Progenitor cell of endocrine pancreas (in vitro differentiated cells): ENCODE data around the gene NOM1. TPM values are rescaled to one million over a fixed set of nuclear protein-coding genes. Genes with fewer than 3 reads are reported as not detected.

ENCODE experiments used
- DNase-seq: peaks from one replicate; pipeline ENCODE4 v3.0.0; 2021; ENCODE audit warnings: low spot score; ENCODE audit not compliant: unreplicated experiment
- H3K27ac Mint-ChIP-seq: 2 replicates; pipeline ENCODE4 v1.8.0; 2021; ENCODE audit warnings: mild to moderate bottlenecking, moderate library complexity, mixed read lengths
- H3K27me3 Mint-ChIP-seq: 2 replicates; pipeline ENCODE4 v1.8.0; 2021; ENCODE audit warnings: mixed read lengths
- H3K36me3 Mint-ChIP-seq: 2 replicates; pipeline ENCODE4 v1.8.0; 2022; ENCODE audit warnings: mixed read lengths; ENCODE audit not compliant: insufficient read depth
- H3K4me1 Mint-ChIP-seq: 2 replicates; pipeline ENCODE4 v1.8.0; 2021; ENCODE audit warnings: low read depth, mixed read lengths
- H3K4me3 Mint-ChIP-seq: 2 replicates; pipeline ENCODE4 v1.8.0; 2021; ENCODE audit warnings: low read depth, mild to moderate bottlenecking, moderate library complexity, mixed read lengths
- H3K9me3 Mint-ChIP-seq: 2 replicates; pipeline ENCODE4 v1.8.0; 2021; ENCODE audit warnings: low read depth, mixed read lengths
- total RNA-seq: library from RNA; stranded (reverse); gene quantifications from 2 replicates; pipeline ENCODE4 v1.2.1, GENCODE V29; 2021
- TF ChIP-seq, protein P1 (sequence below): fragments of 200-600 bp; sonication (generic); IDR thresholded peaks from one replicate; pipeline ENCODE4 v1.5.0; 2021; ENCODE audit warnings: antibody characterized with exemption, mild to moderate bottlenecking; ENCODE audit not compliant: unreplicated experiment

The NOM1 gene
- total RNA-seq, 1 donor from 2014 or later: 33.6 TPM

DNA sequence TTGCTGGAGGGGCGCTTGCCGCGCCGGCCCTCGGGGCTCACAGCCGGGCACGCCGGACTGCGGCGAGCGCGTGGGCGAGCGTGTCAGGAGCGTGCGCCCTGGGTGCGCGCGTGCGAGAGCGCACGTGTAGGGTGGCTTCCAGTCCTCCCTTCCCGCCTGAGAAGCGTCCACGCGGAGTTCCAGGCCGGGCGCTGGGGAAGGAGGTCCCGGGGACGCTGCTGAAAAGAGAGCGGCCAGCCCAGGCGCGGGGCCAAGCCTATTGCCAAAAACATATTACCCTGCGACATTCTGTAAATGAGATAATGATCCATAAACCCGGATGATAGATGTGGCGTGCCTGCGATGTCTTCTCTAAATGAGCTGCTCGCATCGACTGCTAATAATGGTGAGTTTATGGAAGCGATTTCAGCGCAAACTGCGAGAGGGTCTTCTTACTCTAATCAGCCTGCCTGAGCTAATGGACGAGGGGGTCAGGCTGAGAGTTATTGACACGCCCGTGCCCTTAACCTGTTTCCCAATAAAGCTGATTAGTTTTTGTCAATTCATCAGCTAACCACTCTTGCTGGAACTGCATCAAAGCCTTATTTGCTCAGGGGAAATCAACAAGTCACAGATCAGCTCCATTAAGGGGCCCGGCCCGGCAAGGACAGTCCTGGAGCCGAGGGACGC lies 69.0 kb downstream of the NOM1 start:
- H3K4me3 Mint-ChIP-seq: peak overlapping the region; percentile 73
- TF ChIP-seq, protein P1, sequence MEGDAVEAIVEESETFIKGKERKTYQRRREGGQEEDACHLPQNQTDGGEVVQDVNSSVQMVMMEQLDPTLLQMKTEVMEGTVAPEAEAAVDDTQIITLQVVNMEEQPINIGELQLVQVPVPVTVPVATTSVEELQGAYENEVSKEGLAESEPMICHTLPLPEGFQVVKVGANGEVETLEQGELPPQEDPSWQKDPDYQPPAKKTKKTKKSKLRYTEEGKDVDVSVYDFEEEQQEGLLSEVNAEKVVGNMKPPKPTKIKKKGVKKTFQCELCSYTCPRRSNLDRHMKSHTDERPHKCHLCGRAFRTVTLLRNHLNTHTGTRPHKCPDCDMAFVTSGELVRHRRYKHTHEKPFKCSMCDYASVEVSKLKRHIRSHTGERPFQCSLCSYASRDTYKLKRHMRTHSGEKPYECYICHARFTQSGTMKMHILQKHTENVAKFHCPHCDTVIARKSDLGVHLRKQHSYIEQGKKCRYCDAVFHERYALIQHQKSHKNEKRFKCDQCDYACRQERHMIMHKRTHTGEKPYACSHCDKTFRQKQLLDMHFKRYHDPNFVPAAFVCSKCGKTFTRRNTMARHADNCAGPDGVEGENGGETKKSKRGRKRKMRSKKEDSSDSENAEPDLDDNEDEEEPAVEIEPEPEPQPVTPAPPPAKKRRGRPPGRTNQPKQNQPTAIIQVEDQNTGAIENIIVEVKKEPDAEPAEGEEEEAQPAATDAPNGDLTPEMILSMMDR: no peak
- no peaks in the 10 kb centered on the region for H3K9me3 Mint-ChIP-seq
- no peak overlapping the region for H3K27ac Mint-ChIP-seq
- H3K4me1 Mint-ChIP-seq: peaks cover 44% of the 10 kb centered on the region
- peaks cover 49% of the 10 kb centered on the region for H3K27me3 Mint-ChIP-seq
- H3K36me3 Mint-ChIP-seq: no peaks in the 10 kb centered on the region
- no peak for DNase-seq

DNA sequence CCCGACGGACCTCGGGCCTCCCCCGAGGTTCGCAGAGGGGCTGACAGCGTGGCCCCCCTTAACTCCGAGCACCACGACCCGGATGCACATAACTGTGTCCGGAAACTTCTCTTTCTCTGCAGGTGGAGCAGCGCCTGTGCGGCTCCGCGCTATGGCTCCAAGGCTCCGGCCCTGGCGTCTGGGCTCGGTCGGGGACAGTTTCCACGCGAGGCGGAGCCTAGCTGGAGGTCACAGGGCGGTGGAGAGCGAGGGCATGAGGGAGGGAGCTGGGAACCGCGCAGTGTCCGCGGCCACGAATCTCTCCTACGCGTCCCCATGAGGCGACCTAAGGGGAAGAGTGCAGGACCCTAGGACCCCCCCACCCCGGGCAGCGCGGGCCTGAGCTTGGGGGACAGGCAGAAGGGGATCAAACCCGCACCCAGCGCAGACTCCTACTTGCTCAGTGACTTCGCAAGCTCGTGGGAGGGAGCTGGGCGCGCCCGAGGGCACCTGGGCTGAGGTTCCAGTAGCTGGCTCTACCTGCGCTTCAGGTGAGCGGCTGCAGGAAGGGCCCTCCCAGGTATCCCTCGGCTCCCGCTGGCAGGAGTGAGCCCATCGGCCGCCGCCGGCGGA lies 69.6 kb downstream of the NOM1 start:
- Mint-ChIP-seq H3K9me3 (no peaks in the 10 kb centered on the region), H3K4me1 (peaks cover 37% of the 10 kb centered on the region), H3K27me3 (peaks cover 56% of the 10 kb centered on the region), H3K27ac (peak overlapping the region; percentile 73), H3K4me3 (peak overlapping the region; percentile 73), H3K36me3 (no peaks in the 10 kb centered on the region)
- no peak for DNase-seq
- TF ChIP-seq, protein P1: no peak

DNA sequence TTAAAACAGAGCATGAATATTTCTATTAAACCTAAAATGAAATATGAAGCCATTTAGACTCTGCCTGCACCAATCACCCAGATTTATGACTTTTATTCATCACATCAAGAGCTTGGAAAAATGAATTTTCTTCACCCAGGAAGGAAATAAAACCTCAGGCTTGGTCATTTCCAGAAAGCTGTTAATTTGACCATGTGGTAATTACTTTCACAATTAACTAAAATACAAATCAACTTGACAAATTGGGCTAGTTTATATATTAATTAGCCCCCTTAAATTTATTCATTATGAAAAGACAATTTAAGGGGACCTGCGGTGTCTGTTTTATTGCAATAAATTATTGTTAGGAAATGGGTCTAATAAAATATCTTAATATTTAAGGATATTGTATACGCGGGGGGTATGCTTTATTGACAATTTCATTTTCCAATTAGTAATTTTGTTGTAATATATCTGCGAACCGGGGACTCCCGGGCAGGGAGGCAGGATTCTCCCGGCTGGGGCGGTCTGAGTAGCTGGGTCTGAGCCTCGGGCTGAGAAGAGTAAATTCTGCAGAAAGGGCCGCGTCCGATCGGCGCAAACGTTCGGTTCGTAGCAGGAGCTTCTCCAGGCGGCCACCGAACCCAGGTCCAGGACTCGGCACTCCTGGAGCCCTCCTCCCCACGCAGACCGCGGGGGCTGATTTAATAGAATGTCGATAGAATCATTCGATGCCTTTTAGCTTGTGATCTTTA lies 70.4 kb downstream of the NOM1 start:
- DNase-seq: no peak

DNA sequence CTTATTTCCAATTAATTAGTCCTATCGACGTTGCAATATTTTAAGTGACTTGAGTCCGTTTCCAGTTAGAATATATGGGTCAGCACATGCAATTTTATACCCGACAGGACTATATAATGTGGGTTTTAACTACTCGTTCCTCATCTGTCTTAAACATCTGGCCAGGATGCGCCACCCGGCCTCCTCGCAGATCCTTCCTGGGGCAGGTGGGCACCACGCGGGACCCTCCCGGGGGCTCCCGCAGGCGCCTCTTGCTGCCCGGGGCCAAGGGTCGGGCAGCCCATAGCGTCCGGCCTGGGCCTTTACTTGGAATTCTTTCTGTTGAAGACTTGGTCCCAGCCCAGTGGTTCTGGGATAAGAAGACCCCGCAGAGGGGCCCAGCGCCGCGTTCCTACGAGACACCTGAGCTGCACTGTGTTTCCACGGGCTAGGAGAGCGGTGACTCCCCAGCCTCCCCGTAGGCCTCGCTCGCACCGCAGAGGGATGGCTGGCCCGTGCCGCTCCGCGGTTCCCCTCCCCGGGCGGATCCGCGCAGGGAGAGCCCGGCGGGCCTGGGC lies 71.1 kb downstream of the NOM1 start:
- Mint-ChIP-seq H3K4me3 (no peak overlapping the region), H3K27ac (no peak overlapping the region), H3K9me3 (no peaks in the 10 kb centered on the region), H3K27me3 (peaks cover 71% of the 10 kb centered on the region), H3K4me1 (peaks cover 31% of the 10 kb centered on the region), H3K36me3 (no peaks in the 10 kb centered on the region)
- no peak for DNase-seq
- TF ChIP-seq, protein P1: no peak

More for the DNA sequence above, 70.4 kb downstream of the NOM1 start:
- Mint-ChIP-seq H3K4me1 (peaks cover 30% of the 10 kb centered on the region), H3K4me3 (peak overlapping the region; percentile 11), H3K27me3 (peaks cover 63% of the 10 kb centered on the region), H3K36me3 (no peaks in the 10 kb centered on the region), H3K27ac (peak overlapping the region; percentile 59), H3K9me3 (no peaks in the 10 kb centered on the region)
- TF ChIP-seq, protein P1: no peak

DNA sequence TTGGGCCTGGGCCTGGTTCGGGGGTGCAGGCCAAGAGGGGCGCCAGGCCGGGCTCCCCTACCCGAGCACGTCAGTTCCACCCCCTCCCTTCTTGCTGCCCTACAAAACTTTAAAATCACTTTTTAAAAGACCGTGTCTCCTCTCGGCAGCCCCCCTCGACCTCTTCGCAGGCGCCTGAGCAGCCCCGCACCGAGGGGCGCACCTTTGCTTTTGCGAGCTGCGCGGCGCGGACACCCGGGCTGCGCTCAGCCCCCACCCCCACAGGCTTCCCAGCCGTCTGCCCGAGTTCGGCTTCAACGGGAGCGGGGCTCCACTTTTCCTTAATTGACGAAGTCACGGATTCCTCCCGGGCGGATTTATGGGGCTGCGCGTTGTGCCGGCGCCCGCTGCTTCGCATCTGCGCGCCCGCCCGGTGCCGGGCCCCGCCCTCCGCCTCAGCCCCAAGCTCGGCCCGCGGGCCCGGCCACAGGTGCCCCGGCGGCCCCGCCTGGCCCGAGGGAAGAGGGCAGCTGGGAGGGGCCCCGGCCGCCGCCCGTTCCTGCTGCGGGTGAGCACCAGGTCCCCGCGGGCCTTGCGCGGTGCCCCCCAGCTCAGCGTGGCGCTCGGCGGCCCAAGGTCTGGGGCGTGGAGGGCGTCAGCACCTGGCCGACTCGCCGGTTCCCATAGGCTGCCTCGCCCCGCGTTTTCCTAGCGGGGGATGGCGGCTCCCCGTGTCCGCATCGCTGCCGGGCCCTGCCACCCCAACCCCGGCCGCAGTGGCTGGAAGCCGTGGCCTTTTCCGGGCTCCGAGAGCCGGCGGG lies 71.8 kb downstream of the NOM1 start:
- no peaks in the 10 kb centered on the region for H3K9me3 Mint-ChIP-seq
- peaks cover 25% of the 10 kb centered on the region for H3K4me1 Mint-ChIP-seq
- H3K27me3 Mint-ChIP-seq: peaks cover 74% of the 10 kb centered on the region
- H3K4me3 Mint-ChIP-seq: peak overlapping the region; percentile 31
- TF ChIP-seq, protein P1: no peak
- H3K27ac Mint-ChIP-seq: no peak overlapping the region
- no peak for DNase-seq
- H3K36me3 Mint-ChIP-seq: no peaks in the 10 kb centered on the region
